ENCODE data around the gene B3GALNT2. TPM values are rescaled to one million over a fixed set of nuclear protein-coding genes. Genes with fewer than 3 reads are reported as not detected.
"Not testable (repeated sequence)": the region's sequence is repeated elsewhere in the genome, so short reads cannot be mapped to it uniquely, and the experiment has no call there.

Gene B3GALNT2
- total RNA-seq, result 10 to 100 TPM; 19.9 to 23.0 TPM
- long read RNA-seq, transcript B3GALNT2-202 (12 exons, 2,015 nt), result major isoform, 10 of 15 reads
- long read RNA-seq, partial matches to known transcripts, result 1 of 15 reads
- long read RNA-seq, other reads (novel, unspliced or antisense), result 4 of 15 reads

GRCh38 chr1:235504122-235504493 lies at the start of gene B3GALNT2:
B3GALNT2 (minus strand) TSS chr1:235504452; CDS start chr1:235504252, 200 bp downstream.
- ATAC-seq, result peak; percentile 50 to 66
- no peak for DNase-seq

GRCh38 chr1:235553112-235553551 lies 48.9 kb upstream of the B3GALNT2 start:
- no peak for DNase-seq
- ATAC-seq, result no peak
- intact Hi-C loops (cut with DNase I), result no loop called here

More at GRCh38 chr1:235504122-235504493, at the start of gene B3GALNT2:
- intact Hi-C loops (cut with DNase I), result no loop called here

DNA sequence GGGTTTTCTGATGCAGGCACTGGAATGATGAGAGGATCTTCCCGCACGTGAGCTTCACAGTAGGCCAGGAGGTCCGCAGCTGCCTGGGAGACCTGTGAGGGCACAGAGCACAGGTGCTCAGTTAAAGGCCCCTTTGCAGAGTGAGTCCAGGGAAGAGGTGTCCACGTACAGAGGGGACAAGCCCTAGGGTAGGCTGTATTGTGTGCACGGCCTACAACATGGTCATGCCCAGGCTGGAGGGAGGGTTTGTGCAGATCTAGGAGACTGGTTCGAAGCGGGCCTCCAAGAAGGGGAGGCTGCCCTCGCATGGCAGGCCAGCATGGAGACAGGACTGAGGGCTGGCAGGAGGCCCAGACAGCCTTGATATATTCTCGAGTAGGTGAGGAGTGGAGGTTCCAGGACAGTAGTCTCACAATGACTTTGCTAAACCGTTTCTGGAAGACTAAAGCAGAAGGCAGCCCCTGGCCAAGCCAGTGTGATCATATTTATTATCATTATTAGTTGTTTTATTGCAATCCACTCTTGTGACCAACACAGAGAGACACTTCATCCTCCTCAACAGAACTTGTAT lies 48.0 kb upstream of the B3GALNT2 start:
- DNase-seq (no peak), ATAC-seq (peak; percentile 55 to 64)

GRCh38 chr1:235549351-235550139 lies 45.3 kb upstream of the B3GALNT2 start:
- ATAC-seq (no peak), DNase-seq (no peak)
- intact Hi-C loops (cut with DNase I), result no loop called here

More for the DNA sequence above, 48.0 kb upstream of the B3GALNT2 start:
- intact Hi-C loops (cut with DNase I), result no loop called here

- intact Hi-C loops (cut with DNase I); ATAC-seq; DNase-seq: not testable (repeated sequence)
Observed at GRCh38 chr1:235546369-235547155, 42.3 kb upstream of the B3GALNT2 start.

- ATAC-seq (no peak), DNase-seq (no peak)
- intact Hi-C loops (cut with DNase I), result no loop called here
Observed at GRCh38 chr1:235545292-235545930, 41.2 kb upstream of the B3GALNT2 start.

DNA sequence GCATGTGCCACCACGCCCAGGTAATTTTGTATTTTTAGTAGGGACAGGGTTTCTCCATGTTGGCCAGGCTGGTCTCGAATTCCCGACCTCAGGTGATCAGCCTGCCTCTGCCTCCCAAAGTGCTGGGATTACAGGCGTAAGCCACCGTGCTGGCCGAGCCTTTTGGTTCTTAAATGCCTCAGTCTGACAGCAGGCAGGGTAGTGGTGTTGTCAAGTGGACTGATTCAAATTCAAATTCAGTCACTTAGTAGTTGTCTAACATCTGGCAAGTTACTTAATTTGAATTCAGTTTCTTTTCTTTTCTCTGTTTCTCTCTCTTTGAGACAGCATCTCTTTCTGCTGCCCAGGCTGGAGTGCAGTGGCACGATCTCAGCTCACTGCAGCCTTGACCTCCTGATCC lies 38.6 kb upstream of the B3GALNT2 start:
- ATAC-seq; DNase-seq; intact Hi-C loops (cut with DNase I): not testable (repeated sequence)

- DNase-seq, result no peak
- intact Hi-C loops (cut with DNase I), result no loop called here
- ATAC-seq, result no peak
Observed at GRCh38 chr1:235533476-235534168, 29.4 kb upstream of the B3GALNT2 start.

DNA sequence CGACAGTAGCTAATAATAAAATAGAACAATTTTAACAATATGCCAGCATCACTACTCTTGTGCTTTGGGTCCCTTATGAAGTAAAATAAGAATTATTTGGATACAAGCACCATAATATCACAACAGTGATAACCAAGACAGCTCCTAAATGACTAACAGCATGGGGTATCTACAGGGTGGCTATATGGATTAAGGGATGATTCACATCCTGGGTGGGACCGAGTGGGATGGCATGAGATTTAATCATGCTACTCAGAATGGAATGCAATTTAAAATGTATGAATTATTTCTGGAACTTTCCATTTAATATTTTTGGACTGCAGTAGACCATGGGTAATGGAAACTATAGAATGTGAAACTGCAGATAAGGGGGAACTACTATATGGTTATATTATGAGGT lies 28.1 kb upstream of the B3GALNT2 start:
- DNase-seq (no peak), ATAC-seq (no peak)
- intact Hi-C loops (cut with DNase I), result no loop called here

DNA sequence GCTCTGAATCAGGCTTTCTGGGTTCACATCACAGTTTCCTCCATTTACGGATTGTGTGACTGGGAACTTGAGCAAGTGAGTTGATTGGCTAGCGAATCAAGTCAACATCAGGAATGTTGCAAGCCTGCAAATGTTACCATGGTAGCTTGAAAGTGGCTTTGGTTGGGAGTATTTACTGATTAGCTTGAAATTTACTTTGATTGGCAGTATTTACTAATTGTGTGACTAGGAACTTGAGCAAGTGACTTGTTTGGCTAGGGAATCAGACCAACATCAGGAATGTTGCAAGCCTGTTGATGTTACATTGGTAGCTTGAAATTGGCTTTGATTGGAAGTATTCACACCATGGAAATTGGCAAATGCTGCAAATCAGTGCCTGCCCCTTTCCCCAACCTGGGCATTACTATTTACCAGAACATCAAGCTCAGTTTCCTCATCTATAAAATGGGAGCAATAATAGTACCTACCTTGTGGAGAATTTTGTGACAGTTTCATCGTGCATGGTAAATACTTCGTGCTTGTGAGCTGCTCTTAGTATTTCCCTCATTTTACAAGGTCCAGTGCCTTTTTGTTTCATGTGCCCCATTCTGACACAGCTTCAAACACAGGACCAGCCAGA lies 23.1 kb upstream of the B3GALNT2 start:
- no peak for ATAC-seq
- intact Hi-C loops (cut with DNase I), result no loop called here
- no peak for DNase-seq

GRCh38 chr1:235525314-235525713 lies 21.1 kb upstream of the B3GALNT2 start:
- DNase-seq, result no peak
- no peak for ATAC-seq

DNA sequence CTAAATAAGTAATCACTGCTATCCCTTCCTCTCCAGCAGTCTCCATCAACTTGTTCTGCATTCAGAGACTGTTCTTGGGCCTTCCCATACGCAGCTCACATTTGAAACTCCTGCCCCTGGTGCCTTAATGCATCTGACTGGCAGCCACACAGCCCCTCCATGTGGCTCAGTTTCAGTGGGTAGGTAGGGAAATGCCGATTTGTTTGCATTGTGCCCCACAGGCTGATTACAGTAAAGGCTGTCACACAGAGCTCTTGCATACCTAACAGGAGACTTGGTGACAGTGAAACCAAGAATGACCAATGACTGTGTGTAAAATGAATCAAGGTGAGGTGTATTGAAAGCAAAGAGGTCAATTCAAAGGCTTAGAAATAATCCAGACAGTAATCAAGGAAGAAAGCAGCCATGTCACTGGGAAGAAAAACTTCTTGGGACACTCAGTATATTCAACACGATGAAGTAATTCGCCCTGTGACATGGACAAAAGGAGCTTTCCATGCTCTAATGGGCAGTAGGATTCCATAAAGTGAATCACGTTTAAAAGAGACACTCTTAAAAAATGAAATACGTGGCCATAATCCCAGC lies 12.7 kb upstream of the B3GALNT2 start:
- DNase-seq, result no peak
- intact Hi-C loops (cut with DNase I), result loop anchor here in 1 of 2 donors (10.0 kb wide), 1 partner anchor 268 kb away; no protein-coding TSS in a partner anchor
- no peak for ATAC-seq

More at GRCh38 chr1:235525314-235525713, 21.1 kb upstream of the B3GALNT2 start:
- intact Hi-C loops (cut with DNase I), result no loop called here

DNA sequence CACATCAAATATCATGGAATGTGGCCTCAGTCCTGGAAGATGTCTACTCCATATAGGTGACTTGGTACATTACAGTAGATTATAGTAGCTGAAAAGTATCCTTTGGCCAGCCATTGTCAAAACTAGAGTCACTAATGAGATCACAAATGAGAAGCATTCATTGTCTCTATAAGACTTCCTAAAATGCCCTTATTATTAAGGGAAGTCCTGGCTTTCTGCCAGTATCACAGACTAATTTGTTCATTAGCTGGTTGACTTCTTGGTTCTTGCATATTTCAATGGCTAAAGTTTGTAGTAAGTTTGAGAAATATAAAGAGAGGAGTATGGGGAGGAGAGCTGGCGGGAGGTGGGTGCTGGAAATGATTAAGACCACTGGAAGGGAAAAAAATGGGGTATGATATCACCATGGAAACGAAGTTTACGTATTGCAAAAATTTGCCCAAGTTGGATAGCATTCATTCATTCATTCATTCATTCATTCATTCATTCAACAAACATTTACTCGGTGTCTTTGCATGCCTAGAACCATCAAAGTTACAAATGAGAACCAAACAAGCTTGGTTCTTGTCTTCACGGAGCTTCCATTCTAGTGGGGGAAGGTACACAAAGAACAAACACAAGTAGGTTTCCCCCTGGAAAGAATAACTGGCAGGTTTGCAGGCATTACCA lies 11.7 kb upstream of the B3GALNT2 start:
- ATAC-seq (no peak), DNase-seq (no peak)
- intact Hi-C loops (cut with DNase I), result loop anchor here in 1 of 2 donors (10.0 kb wide), 1 partner anchor 269 kb away; no protein-coding TSS in a partner anchor

DNA sequence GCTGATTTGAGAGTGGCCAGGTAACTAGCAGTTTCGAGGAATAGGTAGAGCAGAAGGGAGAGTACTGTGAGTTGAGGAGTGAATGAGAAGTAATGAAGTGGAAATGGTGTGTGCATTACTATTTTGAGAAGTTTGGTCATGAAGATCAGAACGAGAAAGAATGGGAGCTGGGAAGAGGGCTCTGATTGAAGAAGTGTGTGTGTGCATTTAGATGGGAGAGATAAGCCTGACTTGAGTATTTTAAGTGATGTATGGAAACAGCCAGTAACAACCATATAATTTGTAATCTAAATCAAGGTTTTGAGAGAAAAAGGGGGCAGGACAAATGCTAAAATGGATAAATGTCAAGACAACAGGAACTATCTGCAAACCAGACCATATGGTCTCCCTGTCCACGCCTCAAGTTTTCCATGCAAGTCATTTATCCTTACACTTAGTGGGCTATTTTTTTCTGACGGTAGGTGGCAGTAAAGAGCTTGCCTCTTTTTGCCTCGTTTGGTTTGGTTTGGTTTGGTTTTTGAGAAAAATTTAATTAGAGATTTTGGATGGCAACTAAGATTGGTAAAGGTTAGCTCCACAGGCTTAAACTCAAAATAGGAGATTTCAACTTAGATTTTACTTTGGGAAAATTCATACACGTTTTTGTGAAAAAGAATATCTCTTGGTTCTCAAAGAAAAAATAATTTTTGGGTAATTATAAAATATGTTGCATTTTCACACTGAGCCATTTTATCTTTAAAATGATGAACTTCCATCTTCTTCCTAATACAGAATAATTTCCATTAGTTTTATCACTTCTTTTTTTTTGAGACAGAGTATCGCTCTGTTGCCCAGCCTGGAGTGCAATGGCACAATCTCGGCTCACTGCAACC lies 9.5 kb upstream of the B3GALNT2 start:
- intact Hi-C loops (cut with DNase I), result loop anchor here (5.0 to 10.0 kb wide), 3 partner anchors 269 to 459 kb away; no protein-coding TSS in a partner anchor
- peak; percentile 47 for ATAC-seq

GRCh38 chr1:235511470-235512240 lies 7.4 kb upstream of the B3GALNT2 start:
- no peak for ATAC-seq
- DNase-seq, result no peak
- intact Hi-C loops (cut with DNase I), result loop anchor here (5.0 to 10.0 kb wide), 3 partner anchors 271 to 461 kb away; no protein-coding TSS in a partner anchor

More for the DNA sequence above, 9.5 kb upstream of the B3GALNT2 start:
- no peak for DNase-seq

Data from left cardiac atrium (tissue), 4 donors.